Amniotic epithelial cell (primary cell): ENCODE results near the gene PIK3R6.

ENCODE experiments used
- DNase-seq: peaks from one replicate; pipeline ENCODE4 v3.0.0-alpha.2; 2010; ENCODE audit warnings: low read depth

PIK3R6 gene

GRCh38 chr17:8867361-8867981, at the start of gene PIK3R6:
Gene PIK3R6 (minus strand): TSS chr17:8867674. CDS start chr17:8849794, 17,880 bp downstream.
- DNase-seq, result no peak

GRCh38 chr17:8916466-8916865, 49.0 kb upstream of the PIK3R6 start:
- DNase-seq, result no peak

DNA sequence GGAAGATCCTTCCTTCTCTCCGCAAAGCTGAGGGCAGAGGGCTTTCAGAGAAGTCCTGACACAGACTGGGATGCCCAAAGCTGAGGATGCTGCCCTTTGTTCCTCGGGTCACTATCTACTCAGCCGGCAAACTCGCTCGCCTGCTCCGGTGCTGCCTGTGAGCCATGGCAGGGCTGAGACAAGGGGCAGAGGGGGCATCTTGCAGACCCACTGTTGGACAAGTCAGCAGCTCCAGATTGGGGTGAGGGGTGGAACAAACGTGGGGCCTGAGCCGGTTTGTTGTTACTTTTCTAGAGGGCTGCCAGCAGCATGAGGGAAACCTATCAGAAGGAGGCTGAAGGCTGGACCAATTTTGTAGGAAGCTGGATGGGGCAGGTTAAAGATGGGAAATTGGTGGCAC, 47.1 kb upstream of the PIK3R6 start:
- DNase-seq, result no peak

DNA sequence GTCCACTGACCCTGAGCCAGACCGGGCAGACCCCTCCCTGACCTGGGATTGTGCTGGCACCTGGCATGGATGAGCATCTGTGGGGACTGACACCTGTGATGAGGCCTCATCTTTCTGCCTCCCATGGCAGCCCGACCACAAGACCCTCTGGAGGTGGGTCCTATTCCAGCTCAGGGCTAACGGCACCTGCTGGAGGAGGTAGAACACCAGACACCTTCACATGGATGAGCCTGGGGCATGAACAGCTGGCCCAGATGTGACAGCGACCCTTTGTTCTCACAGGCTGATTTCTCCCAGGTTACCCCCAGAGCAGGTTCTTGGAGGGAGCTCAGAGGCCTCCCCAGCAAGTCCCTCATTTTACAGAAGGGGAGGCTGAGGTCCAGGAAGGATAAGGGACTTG, 46.4 kb upstream of the PIK3R6 start:
- no peak for DNase-seq

- DNase-seq, result no peak
These were observed 45.6 kb upstream of the PIK3R6 start for GRCh38 chr17:8913091-8913490.

DNA sequence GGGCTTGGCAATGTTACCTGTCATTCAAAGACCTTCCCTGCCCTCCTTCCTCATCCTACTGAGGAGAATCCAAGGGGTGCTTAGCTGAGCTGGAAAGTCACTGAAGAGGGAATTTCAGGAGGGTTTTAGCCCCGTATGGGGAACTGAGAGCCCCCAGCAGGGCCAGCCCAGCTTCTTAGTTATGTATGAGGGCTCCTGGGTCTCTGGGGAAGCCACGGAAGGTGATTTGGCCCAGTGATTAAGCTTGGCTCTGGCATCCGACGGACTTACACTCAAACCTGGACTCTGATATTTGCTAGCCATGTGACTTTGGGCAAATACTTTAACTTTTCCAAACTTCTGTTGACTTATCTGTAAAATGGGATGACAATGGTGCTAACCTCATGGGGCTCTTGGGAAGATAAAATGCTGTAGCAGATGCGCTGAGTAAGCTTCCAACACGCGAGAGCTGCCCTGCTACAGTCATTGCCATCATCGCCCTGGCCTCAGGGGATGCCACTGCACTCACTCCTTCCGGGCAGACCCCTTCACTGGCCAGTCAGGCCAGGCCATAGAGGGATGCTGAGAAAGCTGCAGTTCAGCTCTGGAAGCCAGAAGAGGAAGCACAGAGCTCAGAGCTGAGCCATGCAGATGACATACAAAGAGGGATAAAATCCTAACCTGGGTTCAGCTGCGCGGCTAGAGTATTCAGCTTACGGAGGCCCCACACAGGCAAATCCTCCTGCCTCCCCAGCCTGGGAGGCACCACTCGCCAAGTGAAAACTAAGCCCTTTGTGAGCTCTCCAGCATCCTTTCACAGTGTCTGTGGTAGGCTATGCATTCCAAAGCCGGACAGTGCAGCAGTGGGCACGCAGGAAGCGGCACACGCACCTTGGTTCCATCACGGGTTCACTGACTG, 44.9 kb upstream of the PIK3R6 start:
- no peak for DNase-seq

GRCh38 chr17:8910969-8911604, 43.6 kb upstream of the PIK3R6 start:
- no peak for DNase-seq

- DNase-seq, result no peak
These were observed 42.3 kb upstream of the PIK3R6 start for GRCh38 chr17:8909586-8910270.

DNA sequence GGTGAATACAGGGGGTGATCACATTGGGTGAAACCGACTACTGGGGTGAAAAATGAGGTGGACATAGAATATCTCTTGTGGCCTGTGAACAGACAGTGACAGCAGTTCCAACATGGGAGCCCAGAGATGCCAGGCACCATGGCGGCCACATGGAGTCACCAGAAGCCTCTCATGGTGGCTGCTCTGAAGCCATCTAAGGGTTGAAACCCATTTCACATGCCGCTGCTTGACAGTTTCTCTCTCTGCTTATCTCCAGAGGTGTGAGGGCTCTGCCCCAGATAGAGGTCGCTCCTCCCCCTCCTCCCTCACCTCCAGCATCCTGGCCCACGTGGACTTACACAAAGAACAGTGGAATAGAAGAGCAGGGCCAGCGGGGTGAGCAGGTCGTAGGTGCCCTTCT, 37.9 kb upstream of the PIK3R6 start:
- no peak for DNase-seq

DNA sequence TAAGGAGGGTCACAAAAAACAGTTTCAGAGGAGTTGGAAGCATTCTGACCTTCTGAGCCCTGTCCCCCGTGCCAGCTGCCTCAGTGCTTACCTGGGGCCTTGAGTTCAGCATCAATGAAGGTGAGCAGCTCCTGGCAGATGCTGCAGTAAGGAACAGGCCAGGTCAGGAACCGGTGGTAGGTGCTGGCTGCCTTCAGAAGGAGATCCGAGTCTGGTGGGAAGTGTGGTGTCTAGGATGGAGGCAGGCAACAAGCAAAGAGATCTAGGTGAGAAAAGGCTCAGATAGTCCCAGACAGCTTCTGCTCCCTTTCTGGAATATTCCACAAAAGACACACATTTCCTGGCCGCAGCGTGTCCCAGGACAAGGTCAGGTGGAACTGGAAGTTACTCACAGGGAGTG, 37.2 kb upstream of the PIK3R6 start:
- DNase-seq, result no peak

DNA sequence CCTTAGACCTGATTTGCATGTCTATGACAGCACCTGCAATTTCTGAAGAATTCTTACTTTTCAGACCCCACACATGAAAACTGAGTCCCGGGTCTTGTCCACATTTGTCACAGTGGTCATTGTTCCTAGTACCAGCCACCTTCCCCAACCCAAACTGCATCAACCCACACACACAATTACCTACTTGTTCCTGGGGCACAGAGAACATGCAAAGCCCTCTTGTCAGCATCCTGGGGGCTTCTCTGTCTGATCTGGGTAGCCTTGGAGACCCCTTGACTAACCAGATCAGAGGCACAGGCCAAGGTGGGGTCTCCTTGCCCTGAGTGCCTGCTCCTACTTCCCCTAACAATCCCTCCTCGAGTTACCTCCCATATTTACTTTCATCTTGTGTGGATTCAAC, 36.7 kb upstream of the PIK3R6 start:
- no peak for DNase-seq

DNA sequence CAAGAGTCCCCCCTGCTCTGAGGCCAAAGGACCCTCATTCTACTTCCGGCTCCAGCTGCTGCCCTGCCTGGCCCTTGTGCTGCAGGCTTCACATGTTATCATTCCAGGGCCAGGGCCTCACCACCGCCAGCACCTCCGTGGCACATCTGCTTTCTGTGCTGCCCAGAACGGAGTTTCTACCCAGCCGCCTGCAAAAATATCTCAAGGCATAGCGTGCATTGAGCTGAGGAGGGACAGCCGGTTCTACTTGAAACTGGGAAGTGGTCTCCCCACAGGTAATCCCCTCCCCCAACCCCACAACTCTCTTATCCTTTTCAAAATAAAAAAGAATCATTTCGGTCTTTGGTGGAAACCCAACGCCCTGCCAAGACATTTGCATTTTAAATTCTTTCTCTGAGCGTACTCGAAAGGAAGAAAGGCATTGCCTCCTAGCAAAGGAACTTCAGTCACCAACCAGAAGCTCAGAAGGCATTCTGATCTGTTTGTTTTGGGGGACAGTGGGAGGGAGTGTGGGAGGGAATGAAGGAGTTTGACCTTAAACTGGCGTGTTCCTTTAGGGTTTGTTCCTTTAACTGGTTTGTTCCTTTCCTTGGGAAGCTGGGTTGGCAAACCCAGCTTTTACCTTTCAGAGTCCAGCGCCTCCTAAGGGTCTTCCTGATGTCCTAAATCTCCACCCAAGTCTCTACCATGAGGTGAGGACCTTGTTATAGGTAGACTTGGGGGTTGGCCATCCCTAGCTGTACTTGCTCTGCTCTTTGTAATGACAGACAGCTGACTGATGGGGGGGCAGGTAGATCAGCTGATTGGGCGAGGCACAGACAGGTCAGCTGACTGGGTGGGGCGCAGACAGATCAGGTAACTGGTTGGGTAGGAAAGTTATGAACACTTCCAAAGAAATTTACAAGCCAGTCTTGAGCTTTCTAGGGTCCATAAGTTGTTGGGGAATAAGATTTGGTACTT, 33.4 kb upstream of the PIK3R6 start:
- DNase-seq, result no peak

GRCh38 chr17:8900207-8900606, 32.7 kb upstream of the PIK3R6 start:
- no peak for DNase-seq

GRCh38 chr17:8898636-8899035, 31.2 kb upstream of the PIK3R6 start:
- DNase-seq, result no peak

- DNase-seq, result no peak
These were observed 30.7 kb upstream of the PIK3R6 start for GRCh38 chr17:8898126-8898525.

DNA sequence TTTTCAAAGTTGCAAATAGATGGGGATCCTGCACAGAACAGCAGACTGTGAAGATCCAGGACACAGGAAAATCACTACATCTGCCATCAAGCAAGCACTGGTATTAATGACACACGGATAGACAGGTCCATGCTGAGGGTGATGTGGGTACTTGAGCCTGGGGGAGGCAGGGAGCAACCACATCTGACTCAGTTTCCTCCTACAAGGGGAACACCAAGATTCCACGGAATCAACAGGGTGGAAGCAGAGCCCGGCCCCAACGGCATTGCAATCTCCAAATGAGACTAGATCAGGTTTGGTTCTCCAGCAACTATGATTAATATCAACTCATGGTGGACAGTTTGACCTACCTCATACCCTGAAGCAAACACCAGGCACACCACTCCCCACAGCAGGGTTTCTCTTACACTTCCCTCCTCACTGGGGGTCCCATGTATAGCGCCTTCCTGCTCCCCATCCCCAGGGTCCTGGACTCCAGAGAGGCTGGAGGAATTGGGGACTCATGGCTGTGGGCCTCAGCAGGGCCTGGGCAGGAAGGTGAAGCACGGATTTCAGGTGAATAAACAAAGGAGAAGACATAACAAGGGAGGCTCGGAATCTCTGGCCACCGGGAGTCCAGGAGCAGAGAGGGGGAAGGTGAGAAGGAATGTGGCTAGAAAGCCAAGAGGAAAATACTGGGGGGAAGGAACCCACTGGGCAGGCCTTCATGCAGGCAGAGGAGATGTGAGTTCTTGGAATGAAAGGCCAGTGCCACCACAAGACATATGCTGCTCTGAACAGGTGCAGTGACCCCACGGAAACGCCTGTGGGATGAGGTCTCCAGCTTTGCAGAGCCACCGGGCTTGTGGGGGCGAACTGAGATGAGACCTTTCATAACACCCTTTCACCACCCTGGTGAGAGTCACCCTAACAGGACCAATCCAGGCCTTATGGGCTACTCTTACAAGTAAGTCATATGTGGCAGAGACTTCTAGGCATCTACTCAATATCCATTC, 29.5 kb upstream of the PIK3R6 start:
- DNase-seq, result no peak

GRCh38 chr17:8896087-8896486, 28.6 kb upstream of the PIK3R6 start:
- no peak for DNase-seq

- peak; percentile 58 for DNase-seq
These were observed 27.5 kb upstream of the PIK3R6 start for GRCh38 chr17:8894673-8895578.

DNA sequence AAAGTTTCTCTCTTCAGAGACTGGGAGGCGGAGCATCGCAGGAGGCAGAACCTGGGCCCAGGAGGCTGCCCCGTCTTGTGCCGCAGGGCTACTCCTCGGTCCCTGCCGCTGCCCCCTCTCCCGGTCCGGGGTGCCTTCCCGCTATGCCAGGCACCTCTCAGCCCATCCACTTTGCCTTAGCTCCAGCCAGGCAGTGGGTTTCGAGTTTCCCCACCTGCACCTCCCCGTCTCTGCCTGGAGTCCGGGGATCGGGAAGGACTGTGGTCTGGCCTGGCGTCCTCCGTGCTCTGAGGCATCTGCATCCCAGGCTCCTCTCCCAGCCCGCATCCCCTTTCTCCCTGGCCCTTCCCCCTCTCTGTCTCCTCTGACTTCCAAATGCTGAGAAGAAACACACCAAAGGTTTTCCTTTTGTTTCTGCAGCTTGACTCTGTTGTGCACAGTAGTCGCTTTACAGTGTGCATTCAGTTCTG, 26.8 kb upstream of the PIK3R6 start:
- no peak for DNase-seq
